Measurements from ENCODE around the gene CCDC9B.

The CCDC9B gene

GRCh38 chr15:40289140-40289775 is 51.5 kb downstream of the CCDC9B start:
- no peak for DNase-seq (ENCODE audit: low read depth)

DNA sequence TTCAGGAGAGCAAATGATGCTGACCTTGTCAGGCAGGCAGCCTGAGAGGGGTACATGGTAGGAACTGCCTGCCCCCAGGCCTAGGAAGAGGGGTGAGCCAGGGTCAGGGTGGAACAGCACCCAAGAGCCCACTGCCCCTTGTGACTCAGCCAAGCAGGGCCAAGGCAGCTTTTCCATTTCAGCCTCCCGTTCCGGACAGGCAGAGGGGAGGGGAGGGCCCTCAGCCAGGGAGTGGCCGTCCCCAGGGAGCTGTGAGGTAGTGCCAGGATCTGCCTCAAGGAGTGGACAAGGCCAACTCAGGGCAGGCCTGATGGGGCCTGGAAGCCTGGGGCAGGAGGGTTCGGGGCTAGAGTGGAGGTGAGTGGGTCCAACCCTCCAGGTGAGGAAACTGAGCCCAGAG is 52.8 kb downstream of the CCDC9B start:
- no peak for DNase-seq (ENCODE audit: low read depth)

- DNase-seq (ENCODE audit: low read depth) = no peak
Measured at GRCh38 chr15:40287505-40287904, 53.2 kb downstream of the CCDC9B start.

DNA sequence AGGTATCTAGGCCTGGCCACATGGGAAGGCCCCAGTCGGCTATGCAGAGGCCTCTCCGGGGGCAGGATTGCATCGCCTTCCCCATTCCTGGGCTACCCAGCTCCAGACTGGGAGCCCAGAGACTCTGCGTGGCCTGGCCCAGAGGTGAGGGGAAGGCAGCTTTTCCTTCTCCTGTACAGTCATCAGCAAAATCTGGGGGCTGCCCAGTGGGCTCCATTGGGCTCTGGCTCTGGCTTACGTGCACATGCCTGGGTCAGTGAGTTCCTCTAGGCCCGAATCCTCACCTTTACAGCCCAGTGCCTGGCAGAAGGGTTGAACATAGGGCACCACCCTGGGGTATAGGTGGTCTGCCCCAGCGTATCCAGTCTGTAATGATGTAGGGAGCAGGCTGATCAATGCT is 53.9 kb downstream of the CCDC9B start:
- no peak for DNase-seq (ENCODE audit: low read depth)

GRCh38 chr15:40286061-40286532 is 54.6 kb downstream of the CCDC9B start:
- no peak for DNase-seq (ENCODE audit: low read depth)

DNA sequence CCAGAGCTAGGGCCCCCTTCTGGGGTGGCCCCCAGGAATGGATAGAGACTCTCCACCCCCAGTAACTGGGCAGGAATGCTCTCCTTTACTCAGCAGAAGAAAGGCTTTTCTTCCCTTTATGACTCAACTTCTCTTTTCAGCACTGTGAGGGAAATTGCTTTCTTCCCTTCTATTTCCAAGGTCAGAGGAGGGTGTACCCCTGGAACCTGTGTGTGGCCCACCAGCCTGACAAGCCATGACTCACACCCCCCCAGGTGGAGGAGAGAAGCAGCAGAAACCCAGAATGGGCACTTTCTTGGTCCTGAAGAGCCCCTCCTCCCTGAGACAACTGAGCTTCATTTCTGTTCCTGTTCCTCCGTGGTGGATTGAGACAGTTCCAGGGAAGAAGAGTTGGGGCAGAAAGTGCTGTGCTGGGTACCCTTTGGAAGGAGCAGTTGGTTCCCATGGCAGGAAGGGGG is 55.2 kb downstream of the CCDC9B start:
- no peak for DNase-seq (ENCODE audit: low read depth)

GRCh38 chr15:40285151-40285550 is 55.6 kb downstream of the CCDC9B start:
- DNase-seq (ENCODE audit: low read depth) = no peak

GRCh38 chr15:40283615-40284300 is 57.0 kb downstream of the CCDC9B start:
- DNase-seq (ENCODE audit: low read depth) = no peak

DNA sequence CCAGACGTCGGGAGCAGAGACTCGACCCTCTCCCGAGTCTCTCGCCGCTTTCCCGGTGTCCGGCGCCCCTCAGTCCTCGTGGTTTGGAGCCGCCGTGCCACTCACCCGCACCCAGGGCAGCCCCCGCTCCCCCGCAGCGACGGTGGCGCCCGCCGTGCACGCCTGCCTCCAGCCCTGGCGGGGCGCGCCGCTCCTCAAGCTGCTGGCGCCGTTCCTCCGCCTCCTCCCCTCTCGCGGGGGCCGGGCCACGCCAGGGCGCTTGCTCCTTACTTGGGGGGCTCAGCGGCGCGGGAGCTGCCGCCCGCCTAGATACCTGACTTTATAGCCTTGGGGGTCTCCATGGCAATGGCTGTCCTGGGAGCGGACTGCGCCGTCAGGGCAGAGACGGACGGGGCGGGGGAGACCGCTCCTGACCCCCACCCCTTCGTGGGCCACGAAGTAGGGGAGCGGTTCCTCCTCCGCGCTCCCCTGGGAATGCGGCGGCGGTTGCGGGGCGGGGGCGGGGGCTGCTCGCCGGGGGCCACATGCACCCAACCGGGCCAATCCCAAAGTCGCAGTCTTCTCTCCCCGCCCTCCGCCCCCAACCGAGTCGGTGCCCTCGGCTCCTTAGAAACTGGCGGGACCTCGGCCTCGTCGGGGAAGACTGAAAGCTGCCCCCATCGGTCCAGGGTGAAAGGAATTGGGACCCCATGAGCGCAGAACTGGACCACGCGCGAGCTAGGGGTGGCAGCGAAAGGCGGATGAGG is 57.7 kb downstream of the CCDC9B start, which contains the start of gene ANKRD63:
ANKRD63 (minus strand) TSS at position 196 of the 746 bp plus-strand sequence. CDS start 478 bp downstream, outside the sequence.
- peak; percentile 13 for DNase-seq (ENCODE audit: low read depth)

- no peak for DNase-seq (ENCODE audit: low read depth)
Measured at GRCh38 chr15:40282147-40282868, 58.4 kb downstream of the CCDC9B start.

DNA sequence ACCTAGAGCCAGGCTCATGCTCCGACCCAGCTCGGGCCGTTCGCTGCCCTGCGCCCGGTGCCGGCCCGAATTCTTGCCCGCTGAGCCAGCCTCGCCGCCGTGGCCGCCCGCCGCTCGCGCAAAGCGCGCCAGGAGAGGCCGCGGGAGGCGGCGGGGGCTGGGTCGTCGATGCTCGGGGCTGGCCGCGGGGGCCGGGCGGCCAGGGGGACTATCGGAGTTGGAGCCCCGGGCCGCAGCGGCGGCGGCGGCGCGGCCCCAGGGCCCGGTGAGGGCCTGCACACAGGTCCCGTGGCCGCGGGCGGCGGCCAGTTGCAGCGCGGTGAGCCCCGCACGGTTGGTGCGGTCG is 59.0 kb downstream of the CCDC9B start:
- no peak for DNase-seq (ENCODE audit: low read depth)
